ENCODE results near the gene CSK.

The CSK gene

DNA sequence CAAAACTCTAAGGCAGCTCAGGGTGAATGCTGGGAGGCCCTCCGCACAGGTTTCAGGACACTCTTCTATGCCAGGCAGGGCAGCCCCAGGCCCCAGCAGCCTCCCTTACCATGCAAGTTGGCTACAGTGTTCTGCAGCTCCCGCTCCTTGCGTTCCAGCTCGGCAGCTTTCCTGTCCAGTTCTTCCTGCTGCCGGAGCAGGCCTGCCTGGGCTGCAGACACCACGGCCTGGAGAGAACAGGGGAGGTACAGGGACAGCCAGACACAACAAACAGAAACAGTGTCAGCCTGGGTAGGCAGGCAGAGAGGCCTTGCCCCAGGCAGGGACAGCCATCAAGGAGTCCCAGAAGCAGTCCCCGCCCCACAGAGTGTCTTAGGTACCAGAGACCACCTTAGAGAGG is 70.1 kb downstream of the CSK start:
- TF ChIP-seq, protein P1, sequence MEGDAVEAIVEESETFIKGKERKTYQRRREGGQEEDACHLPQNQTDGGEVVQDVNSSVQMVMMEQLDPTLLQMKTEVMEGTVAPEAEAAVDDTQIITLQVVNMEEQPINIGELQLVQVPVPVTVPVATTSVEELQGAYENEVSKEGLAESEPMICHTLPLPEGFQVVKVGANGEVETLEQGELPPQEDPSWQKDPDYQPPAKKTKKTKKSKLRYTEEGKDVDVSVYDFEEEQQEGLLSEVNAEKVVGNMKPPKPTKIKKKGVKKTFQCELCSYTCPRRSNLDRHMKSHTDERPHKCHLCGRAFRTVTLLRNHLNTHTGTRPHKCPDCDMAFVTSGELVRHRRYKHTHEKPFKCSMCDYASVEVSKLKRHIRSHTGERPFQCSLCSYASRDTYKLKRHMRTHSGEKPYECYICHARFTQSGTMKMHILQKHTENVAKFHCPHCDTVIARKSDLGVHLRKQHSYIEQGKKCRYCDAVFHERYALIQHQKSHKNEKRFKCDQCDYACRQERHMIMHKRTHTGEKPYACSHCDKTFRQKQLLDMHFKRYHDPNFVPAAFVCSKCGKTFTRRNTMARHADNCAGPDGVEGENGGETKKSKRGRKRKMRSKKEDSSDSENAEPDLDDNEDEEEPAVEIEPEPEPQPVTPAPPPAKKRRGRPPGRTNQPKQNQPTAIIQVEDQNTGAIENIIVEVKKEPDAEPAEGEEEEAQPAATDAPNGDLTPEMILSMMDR (conservative IDR thresholded peaks at IDR 0.05): no peak
- H3K27ac ChIP-seq: no peak overlapping the region

Data from VCaP (cell line).